Keratinocyte (primary cell): ENCODE results near the gene RERE. TPM values are rescaled to one million over a fixed set of nuclear protein-coding genes. Genes with fewer than 3 reads are reported as not detected.

Source experiments
- DNase-seq: peaks from one replicate; pipeline ENCODE4 v3.0.0-alpha.2; 2011; ENCODE audit warnings: low read depth, missing footprints, low spot score
- FAIRE-seq: peaks from 2 replicates; lab custom pipeline; 2011; peaks lifted over from hg19 to GRCh38; lab: Jason Lieb, UNC
- H2AFZ ChIP-seq: 2 replicates; pipeline ENCODE4 v1.6.0; 2012; ENCODE audit warnings: low read length, control low read depth, inconsistent platforms; ENCODE audit not compliant: control insufficient read depth
- H3K27ac ChIP-seq: 2 replicates; pipeline ENCODE4 v1.5.1; 2011; ENCODE audit warnings: low read length; ENCODE audit not compliant: control insufficient read depth, insufficient read depth
- H3K27me3 ChIP-seq: 3 replicates; pipeline ENCODE4 v1.6.0; 2011; ENCODE audit warnings: low read length; ENCODE audit not compliant: control insufficient read depth, insufficient read depth; ENCODE audit errors: extremely low read depth
- H3K36me3 ChIP-seq, 2 experiments: 2 replicates in 1 of 2; 3 replicates in 1 of 2; pipeline ENCODE4 v1.5.1; 2011; ENCODE audit warnings: low read length in 2 of 2, mild to moderate bottlenecking in 1 of 2; ENCODE audit not compliant: control insufficient read depth in 2 of 2, insufficient read depth in 2 of 2; ENCODE audit errors: extremely low read depth in 1 of 2
- H3K4me1 ChIP-seq: 3 replicates; pipeline ENCODE4 v1.5.1; 2011; ENCODE audit warnings: low read length; ENCODE audit not compliant: control insufficient read depth, insufficient read depth; ENCODE audit errors: extremely low read depth
- H3K4me2 ChIP-seq: 3 replicates; pipeline ENCODE4 v1.6.0; 2011; ENCODE audit warnings: low read depth, low read length; ENCODE audit not compliant: control insufficient read depth, insufficient read depth; ENCODE audit errors: extremely low read depth
- H3K4me3 ChIP-seq, 3 experiments: fragments of 200-600 bp in 1 of 3; sonication (generic) in 1 of 3; 2 replicates in 2 of 3; 3 replicates in 1 of 3; pipeline ENCODE4 v1.5.1; 2011 to 2016; ENCODE audit warnings: low read length in 3 of 3, mild to moderate bottlenecking in 3 of 3, control low read depth in 2 of 3, inconsistent platforms in 1 of 3, low read depth in 1 of 3, mixed read lengths in 1 of 3, mixed run types in 1 of 3, moderate library complexity in 1 of 3; ENCODE audit not compliant: control insufficient read depth in 2 of 3, insufficient read depth in 2 of 3; ENCODE audit errors: extremely low read depth in 1 of 3
- H3K79me2 ChIP-seq: 2 replicates; pipeline ENCODE4 v1.6.0; 2012; ENCODE audit warnings: low read length; ENCODE audit not compliant: control insufficient read depth, insufficient read depth
- H3K9ac ChIP-seq: 3 replicates; pipeline ENCODE4 v1.6.0; 2011; ENCODE audit warnings: low read length; ENCODE audit not compliant: control insufficient read depth, insufficient read depth; ENCODE audit errors: extremely low read depth
- H3K9me1 ChIP-seq: 3 replicates; pipeline ENCODE4 v1.6.0; 2011; ENCODE audit warnings: low read length; ENCODE audit not compliant: control insufficient read depth, insufficient read depth; ENCODE audit errors: extremely low read depth
- H3K9me3 ChIP-seq: 2 replicates; pipeline ENCODE4 v1.5.1; 2012; ENCODE audit warnings: low read depth, low read length; ENCODE audit not compliant: control insufficient read depth
- H4K20me1 ChIP-seq: 3 replicates; pipeline ENCODE4 v1.6.0; 2011; ENCODE audit warnings: low read length; ENCODE audit not compliant: control insufficient read depth, insufficient read depth; ENCODE audit errors: extremely low read depth
- CTCF ChIP-seq, 3 experiments: IDR thresholded peaks in 1 of 3; conservative IDR thresholded peaks in 1 of 3; optimal IDR thresholded peaks in 1 of 3; 2 replicates in 2 of 3; 3 replicates in 1 of 3; pipeline versions ENCODE3 to v1.5.1; 2011; ENCODE audit warnings: low read length in 3 of 3, mild to moderate bottlenecking in 3 of 3, moderate library complexity in 2 of 3, control low read depth in 1 of 3, inconsistent platforms in 1 of 3; ENCODE audit not compliant: insufficient read depth in 2 of 3; ENCODE audit errors: extremely low read depth in 1 of 3
- EZH2 ChIP-seq: IDR thresholded peaks from one replicate; pipeline ENCODE4 v1.6.1; 2012; ENCODE audit warnings: inconsistent platforms, mild to moderate bottlenecking, low read length, moderate library complexity
- dilution Hi-C: fragments of 300-500 bp; cut with MboI; formaldehyde crosslinking; loops from one replicate; pipeline ENCODE4 v1.7.0; 2020; ENCODE audit warnings: low sequenced_read_pairs; ENCODE audit not compliant: extremely low pct_ligation_motif_present
- polyA plus RNA-seq, 5 experiments: library from polyadenylated mRNA; depleted of rRNA in 3 of 5; stranded (reverse) in 3 of 5; stranded (forward) in 1 of 5; unstranded in 1 of 5; fragments of >200 nt; gene quantifications; 1 replicate in 1 of 5; 2 replicates in 3 of 5; 3 replicates in 1 of 5; pipeline versions ENCODE4 v1.2.1 to v1.2.3, GENCODE V29; 2011 to 2012; ENCODE audit warnings: missing spikeins in 2 of 5, low read depth in 1 of 5, low replicate concordance in 1 of 5

The RERE gene
- polyA plus RNA-seq, 1 donor (not counting 4 experiments of a cell fraction or from before 2014, with no cell fraction given) = 3.8 TPM

- dilution Hi-C loops = no loop called here
- Histone ChIP-seq H3K9me3 (no peaks in the 10 kb centered on the region), H3K27me3 (no peaks in the 10 kb centered on the region), H3K27ac (no peak overlapping the region), H3K4me1 (no peaks in the 10 kb centered on the region), H3K9ac (no peak overlapping the region), H3K79me2 (no peaks in the 10 kb centered on the region), H3K4me3 (no peak overlapping the region), H3K36me3 (no peaks in the 10 kb centered on the region), H4K20me1 (no peaks in the 10 kb centered on the region), H3K4me2 (no peak overlapping the region), H2AFZ (no peak overlapping the region), H3K9me1 (no peaks in the 10 kb centered on the region)
- DNase-seq = no peak
- no peak for TF ChIP-seq CTCF (optimal IDR thresholded peaks at IDR 0.05 in 1 of 3, IDR thresholded peaks at IDR 0.05 in 1 of 3, conservative IDR thresholded peaks at IDR 0.05 in 1 of 3; ENCODE audit: extremely low read depth in 1 of 3, insufficient read depth in 2 of 3, low read length in 3 of 3)
- TF ChIP-seq EZH2 = no peak
- FAIRE-seq = no peak
These were observed 213.1 kb downstream of the RERE start for GRCh38 chr1:8604041-8604945.

DNA sequence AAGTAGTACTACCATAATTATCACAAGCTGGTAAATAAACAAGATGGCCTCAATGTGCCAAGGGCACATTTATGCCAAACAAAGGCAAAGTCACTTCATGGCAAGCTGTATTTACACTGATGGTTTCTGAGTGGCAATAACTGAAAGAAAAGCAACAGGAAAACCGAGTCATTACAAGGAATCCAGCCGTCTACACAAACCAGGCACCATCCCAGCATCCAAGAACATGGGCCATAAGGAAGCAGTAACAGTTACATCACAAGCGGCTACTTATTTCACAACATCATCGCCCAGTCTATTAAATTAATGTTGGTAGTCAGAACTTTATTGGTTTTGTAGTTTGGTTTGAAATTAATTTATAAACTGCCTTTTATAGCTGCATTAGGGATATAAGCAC is 214.2 kb downstream of the RERE start:
- TF ChIP-seq CTCF (optimal IDR thresholded peaks at IDR 0.05 in 1 of 3, IDR thresholded peaks at IDR 0.05 in 1 of 3, conservative IDR thresholded peaks at IDR 0.05 in 1 of 3; ENCODE audit: extremely low read depth in 1 of 3, insufficient read depth in 2 of 3, low read length in 3 of 3) (no peak), EZH2 (no peak)
- dilution Hi-C loops = no loop called here
- no peak for FAIRE-seq

More for the DNA sequence above, 214.2 kb downstream of the RERE start:
- Histone ChIP-seq H4K20me1 (no peaks in the 10 kb centered on the region), H3K27ac (no peak overlapping the region), H2AFZ (no peak overlapping the region), H3K4me3 (no peak overlapping the region), H3K79me2 (no peaks in the 10 kb centered on the region), H3K9ac (no peak overlapping the region), H3K9me3 (no peaks in the 10 kb centered on the region), H3K27me3 (no peaks in the 10 kb centered on the region), H3K36me3 (no peaks in the 10 kb centered on the region), H3K4me1 (no peaks in the 10 kb centered on the region), H3K4me2 (no peak overlapping the region), H3K9me1 (no peaks in the 10 kb centered on the region)
- DNase-seq = no peak
